GM13976 (cell line): ENCODE measurements around the gene SUMF1.

ENCODE experiments used
- DNase-seq: peaks from one replicate; pipeline ENCODE4 v3.0.0; 2012; ENCODE audit warnings: low spot score
- in situ Hi-C: fragments of 300-500 bp; cut with MboI; formaldehyde crosslinking; loops from one replicate; pipeline ENCODE4 v1.12.0; 2022; ENCODE audit warnings: low sequenced_read_pairs, mixed read lengths, inconsistent platforms; ENCODE audit not compliant: unreplicated experiment
- TF ChIP-seq, protein P1 (sequence below): IDR thresholded peaks from 2 replicates; pipeline ENCODE4 v1.5.1; 2012; ENCODE audit warnings: borderline replicate concordance, mild to moderate bottlenecking; ENCODE audit not compliant: insufficient read depth; ENCODE audit errors: extremely low read depth, missing control alignments, control extremely low read depth

SUMF1 gene

GRCh38 chr3:4326868-4327267 is 140.2 kb downstream of the SUMF1 start:
- no peak for DNase-seq
- TF ChIP-seq, protein P1, sequence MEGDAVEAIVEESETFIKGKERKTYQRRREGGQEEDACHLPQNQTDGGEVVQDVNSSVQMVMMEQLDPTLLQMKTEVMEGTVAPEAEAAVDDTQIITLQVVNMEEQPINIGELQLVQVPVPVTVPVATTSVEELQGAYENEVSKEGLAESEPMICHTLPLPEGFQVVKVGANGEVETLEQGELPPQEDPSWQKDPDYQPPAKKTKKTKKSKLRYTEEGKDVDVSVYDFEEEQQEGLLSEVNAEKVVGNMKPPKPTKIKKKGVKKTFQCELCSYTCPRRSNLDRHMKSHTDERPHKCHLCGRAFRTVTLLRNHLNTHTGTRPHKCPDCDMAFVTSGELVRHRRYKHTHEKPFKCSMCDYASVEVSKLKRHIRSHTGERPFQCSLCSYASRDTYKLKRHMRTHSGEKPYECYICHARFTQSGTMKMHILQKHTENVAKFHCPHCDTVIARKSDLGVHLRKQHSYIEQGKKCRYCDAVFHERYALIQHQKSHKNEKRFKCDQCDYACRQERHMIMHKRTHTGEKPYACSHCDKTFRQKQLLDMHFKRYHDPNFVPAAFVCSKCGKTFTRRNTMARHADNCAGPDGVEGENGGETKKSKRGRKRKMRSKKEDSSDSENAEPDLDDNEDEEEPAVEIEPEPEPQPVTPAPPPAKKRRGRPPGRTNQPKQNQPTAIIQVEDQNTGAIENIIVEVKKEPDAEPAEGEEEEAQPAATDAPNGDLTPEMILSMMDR = no peak
- in situ Hi-C loops = no loop called here

- DNase-seq = no peak
- TF ChIP-seq, protein P1 = no peak
- in situ Hi-C loops = no loop called here
Observed at GRCh38 chr3:4323246-4324027, 143.6 kb downstream of the SUMF1 start.

GRCh38 chr3:4322635-4323034 is 144.4 kb downstream of the SUMF1 start:
- no peak for DNase-seq
- TF ChIP-seq, protein P1 = no peak
- in situ Hi-C loops = no loop called here

DNA sequence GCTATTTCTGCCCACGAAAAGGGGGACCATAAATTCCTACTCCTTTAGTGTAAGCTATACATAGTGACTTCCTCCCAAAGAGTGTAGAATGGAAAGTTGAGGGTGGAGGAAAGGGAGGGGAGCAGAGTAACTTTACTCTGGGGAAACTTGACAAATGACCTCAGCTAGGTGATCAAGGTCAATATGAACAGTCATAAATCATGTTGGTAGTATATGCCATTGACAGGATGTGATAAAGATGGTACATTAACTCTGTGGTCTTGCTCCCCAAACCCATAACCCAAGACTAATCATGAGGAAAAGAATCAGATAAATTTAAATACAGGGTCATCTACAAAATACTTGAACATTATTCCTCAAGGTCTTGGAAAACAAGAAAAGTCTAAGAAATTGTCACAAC is 145.3 kb downstream of the SUMF1 start:
- TF ChIP-seq, protein P1 = no peak
- DNase-seq = no peak
- in situ Hi-C loops = no loop called here

DNA sequence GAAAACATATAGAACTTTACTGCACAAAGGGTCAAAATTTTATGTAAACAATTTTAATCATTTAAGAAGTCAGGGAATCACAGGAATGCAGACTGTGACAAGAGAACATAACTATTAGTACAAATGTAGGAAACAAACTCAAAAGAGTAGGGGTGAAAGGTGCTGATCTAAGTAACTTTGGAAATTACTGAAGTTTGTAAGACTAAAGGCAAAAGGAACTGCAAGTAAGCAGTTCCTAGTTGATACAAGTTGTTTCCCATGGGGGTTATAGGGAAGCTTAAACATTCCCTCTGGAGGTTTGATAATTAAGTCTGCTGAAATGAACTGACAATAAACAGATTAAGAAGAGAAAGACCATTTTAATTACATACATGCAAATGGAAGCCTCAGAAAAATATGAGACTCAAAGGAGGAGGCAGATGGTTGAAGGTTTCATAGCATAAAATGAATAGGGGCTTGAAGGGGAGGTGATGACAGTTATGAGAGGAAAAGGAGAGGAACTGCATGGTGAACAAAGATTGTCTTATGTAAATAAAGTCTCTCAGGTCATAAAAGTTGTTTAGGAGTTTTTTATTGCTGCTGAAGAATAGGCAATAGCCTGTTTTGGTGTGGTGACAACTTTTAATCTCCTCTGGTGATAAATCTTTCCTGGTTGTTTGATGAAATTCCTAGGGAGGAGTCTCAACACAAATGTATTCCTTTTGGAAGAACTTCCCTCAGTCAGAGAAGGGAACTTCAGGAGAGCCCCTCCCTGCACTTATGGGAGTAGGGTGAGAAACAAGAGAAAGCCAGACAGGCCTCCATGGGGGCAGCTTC is 146.8 kb downstream of the SUMF1 start:
- in situ Hi-C loops = no loop called here
- DNase-seq = no peak
- TF ChIP-seq, protein P1 = no peak

DNA sequence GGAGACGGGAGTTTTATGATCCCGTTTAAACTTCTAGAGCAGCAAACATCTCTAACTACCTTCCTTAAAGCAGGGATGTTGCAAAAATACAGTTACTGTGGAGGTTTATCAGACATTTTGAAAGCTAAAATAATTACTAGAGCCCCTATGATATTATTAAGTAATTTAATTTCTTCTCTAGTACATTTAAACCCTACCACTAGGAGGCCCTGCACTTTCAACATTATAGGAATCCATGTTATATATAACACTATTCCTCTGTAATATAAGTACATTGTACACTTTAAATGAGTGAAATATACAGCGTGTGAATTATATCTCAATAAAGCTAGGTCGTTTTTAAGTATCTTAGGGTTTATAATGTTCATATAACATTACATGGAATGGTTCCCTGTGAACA is 152.4 kb downstream of the SUMF1 start:
- no peak for DNase-seq
- TF ChIP-seq, protein P1 = no peak
- in situ Hi-C loops = no loop called here
